AG09319 (cell line): ENCODE results near the gene PMVK.

Source experiments
- DNase-seq: peaks from one replicate; pipeline ENCODE4 v3.0.0-alpha.2; 2010; ENCODE audit warnings: low read depth; ENCODE audit errors: extremely low read depth
- CTCF ChIP-seq: IDR thresholded peaks from 2 replicates; pipeline ENCODE4 v1.5.1; 2011; ENCODE audit warnings: low read depth, mild to moderate bottlenecking, inconsistent platforms, low read length, moderate library complexity

The PMVK gene

GRCh38 chr1:154958681-154959425 lies 22.3 kb upstream of the PMVK start:
- no peak for DNase-seq
- TF ChIP-seq CTCF, result no peak

GRCh38 chr1:154958036-154958435 lies 21.5 kb upstream of the PMVK start:
- TF ChIP-seq CTCF, result no peak
- no peak for DNase-seq

GRCh38 chr1:154957091-154957657 lies 20.7 kb upstream of the PMVK start:
- no peak for TF ChIP-seq CTCF
- no peak for DNase-seq

- no peak for DNase-seq
- TF ChIP-seq CTCF, result no peak
Measured at GRCh38 chr1:154956544-154956941, 20.0 kb upstream of the PMVK start.

- peak; percentile 70 for DNase-seq
- peak; percentile 45 for TF ChIP-seq CTCF
Measured at GRCh38 chr1:154955718-154956543, 19.4 kb upstream of the PMVK start, which contains the start of gene PBXIP1. Gene PBXIP1, minus strand, starts transcription at chr1:154956099. Its CDS starts 2,378 bp downstream, at chr1:154953721.

GRCh38 chr1:154955039-154955717 lies 18.7 kb upstream of the PMVK start:
- peak; percentile 35 for DNase-seq
- no peak for TF ChIP-seq CTCF
